ENCODE data around the gene OR52A5. TPM values are rescaled to one million over a fixed set of nuclear protein-coding genes. Genes with fewer than 3 reads are reported as not detected.

The OR52A5 gene
- total and polyA plus RNA-seq, 10 of the 15 experiments (the other 5 are each of a cell fraction or from before 2014, with no cell fraction given): not detected

- no peak overlapping the region for H3K4me2 ChIP-seq (ENCODE audit: control insufficient read depth, insufficient read depth)
- intact Hi-C loops (cut with micrococcal nuclease; ENCODE audit: unreplicated experiment): no loop called here
- no peaks in the 10 kb centered on the region for H3K9me3 ChIP-seq (replicated peaks; ENCODE audit: control insufficient read depth, insufficient read depth, low read length)
- in situ Hi-C loops (cut with MboI): no loop called here
- H3K4me1 ChIP-seq (ENCODE audit: control insufficient read depth, insufficient read depth, low read length): no peaks in the 10 kb centered on the region
- FAIRE-seq (no peak), ATAC-seq (no peak), DNase-seq (ENCODE audit: low read depth, low spot score) (no peak)
- H3K36me3 ChIP-seq (ENCODE audit: control insufficient read depth in 2 of 2, insufficient read depth in 2 of 2, low read length in 1 of 2): no peaks in the 10 kb centered on the region
- TF ChIP-seq, protein P1, sequence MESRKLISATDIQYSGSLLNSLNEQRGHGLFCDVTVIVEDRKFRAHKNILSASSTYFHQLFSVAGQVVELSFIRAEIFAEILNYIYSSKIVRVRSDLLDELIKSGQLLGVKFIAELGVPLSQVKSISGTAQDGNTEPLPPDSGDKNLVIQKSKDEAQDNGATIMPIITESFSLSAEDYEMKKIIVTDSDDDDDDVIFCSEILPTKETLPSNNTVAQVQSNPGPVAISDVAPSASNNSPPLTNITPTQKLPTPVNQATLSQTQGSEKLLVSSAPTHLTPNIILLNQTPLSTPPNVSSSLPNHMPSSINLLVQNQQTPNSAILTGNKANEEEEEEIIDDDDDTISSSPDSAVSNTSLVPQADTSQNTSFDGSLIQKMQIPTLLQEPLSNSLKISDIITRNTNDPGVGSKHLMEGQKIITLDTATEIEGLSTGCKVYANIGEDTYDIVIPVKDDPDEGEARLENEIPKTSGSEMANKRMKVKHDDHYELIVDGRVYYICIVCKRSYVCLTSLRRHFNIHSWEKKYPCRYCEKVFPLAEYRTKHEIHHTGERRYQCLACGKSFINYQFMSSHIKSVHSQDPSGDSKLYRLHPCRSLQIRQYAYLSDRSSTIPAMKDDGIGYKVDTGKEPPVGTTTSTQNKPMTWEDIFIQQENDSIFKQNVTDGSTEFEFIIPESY (IDR thresholded peaks at IDR 0.05): no peak
- no peak for TF ChIP-seq FOXK2 (IDR thresholded peaks at IDR 0.05)
- TF ChIP-seq TARDBP (IDR thresholded peaks at IDR 0.05; ENCODE audit: borderline replicate concordance): no peak
- TF ChIP-seq SIN3A (IDR thresholded peaks at IDR 0.05; ENCODE audit: low read depth, low read length): no peak
- no peak for TF ChIP-seq IRF4 (IDR thresholded peaks at IDR 0.05; ENCODE audit: low read depth, low read length)
- TF ChIP-seq MXI1 (IDR thresholded peaks at IDR 0.05; ENCODE audit: low read depth, low read length): no peak
- no peak for TF ChIP-seq SMAD5 (IDR thresholded peaks at IDR 0.05; ENCODE audit: low read depth)
- no peak for TF ChIP-seq MTA2 (IDR thresholded peaks at IDR 0.05; ENCODE audit: low read depth)
- no peak for TF ChIP-seq BRCA1 (IDR thresholded peaks at IDR 0.05; ENCODE audit: low read depth, low read length)
- TF ChIP-seq EGR1 (IDR thresholded peaks at IDR 0.05; ENCODE audit: borderline replicate concordance in 1 of 2, low read depth in 2 of 2, low read length in 2 of 2): no peak
- no peak for TF ChIP-seq PML (IDR thresholded peaks at IDR 0.05; ENCODE audit: low read length)
- TF ChIP-seq GABPA (IDR thresholded peaks at IDR 0.05; ENCODE audit: low read depth): no peak
- TF ChIP-seq ZNF384 (IDR thresholded peaks at IDR 0.05; ENCODE audit: borderline replicate concordance, low read depth, low read length): no peak
- no peak for TF ChIP-seq SMC3 (IDR thresholded peaks at IDR 0.05; ENCODE audit: borderline replicate concordance, low read length)
- no peak for TF ChIP-seq ZNF622 (IDR thresholded peaks at IDR 0.05)
- TF ChIP-seq NFYA (IDR thresholded peaks at IDR 0.05; ENCODE audit: borderline replicate concordance, low read depth, low read length): no peak
- TF ChIP-seq ZBTB11 (CRISPR knock-in tag; IDR thresholded peaks at IDR 0.05): no peak
- TF ChIP-seq USF1 (IDR thresholded peaks at IDR 0.05; ENCODE audit: borderline replicate concordance, extremely low read length, insufficient read depth, low read depth, low read length): no peak
- no peak for TF ChIP-seq STAT1 (conservative IDR thresholded peaks at IDR 0.05)
- H3K9ac ChIP-seq (ENCODE audit: control insufficient read depth, insufficient read depth, low read length): no peak overlapping the region
- ChIA-PET CTCF (no interaction called here), RAD21 (ENCODE audit: unreplicated experiment) (no interaction called here), SMC1A (ENCODE audit: uncharacterized antibody, unreplicated experiment) (no interaction called here), POLR2A (no interaction called here)
- no TSS peak for BruUV-seq (replicated peaks)
- H3K27ac ChIP-seq (ENCODE audit: control insufficient read depth, insufficient read depth): no peak overlapping the region
- H4K20me1 ChIP-seq (ENCODE audit: control insufficient read depth, insufficient read depth): no peaks in the 10 kb centered on the region
- no peaks in the 10 kb centered on the region for H3K79me2 ChIP-seq (ENCODE audit: control insufficient read depth, insufficient read depth, low read length)
- H2AFZ ChIP-seq (ENCODE audit: control insufficient read depth, low read depth, low read length): no peak overlapping the region
- no peak overlapping the region for H3K4me3 ChIP-seq
- no peaks in the 10 kb centered on the region for H3K27me3 ChIP-seq (replicated peaks in 1 of 2; ENCODE audit: control insufficient read depth in 2 of 2, insufficient read depth in 2 of 2, low read length in 1 of 2)
Observed at GRCh38 chr11:5159806-5160205, 21.6 kb upstream of the OR52A5 start.
